Measurements from ENCODE around the gene NPC1.

Gene NPC1

GRCh38 chr18:23550898-23551297 lies 35.4 kb downstream of the NPC1 start:
- DNase-seq: no peak

- DNase-seq: no peak
These were observed 37.6 kb downstream of the NPC1 start for GRCh38 chr18:23548719-23549118.

- DNase-seq: no peak
These were observed 38.0 kb downstream of the NPC1 start for GRCh38 chr18:23548275-23548674.

- no peak for DNase-seq
These were observed 38.5 kb downstream of the NPC1 start for GRCh38 chr18:23547846-23548245.

- DNase-seq: no peak
These were observed 39.0 kb downstream of the NPC1 start for GRCh38 chr18:23547306-23547705.

GRCh38 chr18:23545247-23545789 lies 41.0 kb downstream of the NPC1 start:
- DNase-seq: no peak

- DNase-seq: no peak
These were observed 43.8 kb downstream of the NPC1 start for GRCh38 chr18:23542461-23542860.

GRCh38 chr18:23541349-23542093 lies 44.8 kb downstream of the NPC1 start:
- no peak for DNase-seq

GRCh38 chr18:23540867-23541266 lies 45.4 kb downstream of the NPC1 start:
- DNase-seq: no peak

- no peak for DNase-seq
These were observed 46.3 kb downstream of the NPC1 start for GRCh38 chr18:23539911-23540525.

- DNase-seq: no peak
These were observed 47.0 kb downstream of the NPC1 start for GRCh38 chr18:23539296-23539695.

- no peak for DNase-seq
These were observed 47.4 kb downstream of the NPC1 start for GRCh38 chr18:23538870-23539269.

- no peak for DNase-seq
These were observed 48.3 kb downstream of the NPC1 start for GRCh38 chr18:23538001-23538400.

GRCh38 chr18:23537274-23537673 lies 49.0 kb downstream of the NPC1 start:
- no peak for DNase-seq

- no peak for DNase-seq
These were observed 50.1 kb downstream of the NPC1 start for GRCh38 chr18:23536204-23536603.

GRCh38 chr18:23534276-23534675 lies 52.0 kb downstream of the NPC1 start:
- no peak for DNase-seq

- DNase-seq: peak in 1 of 56 donors; percentile 7
These were observed 53.5 kb downstream of the NPC1 start for GRCh38 chr18:23532848-23533247.

- DNase-seq: no peak
These were observed 54.4 kb downstream of the NPC1 start for GRCh38 chr18:23531912-23532311.

GRCh38 chr18:23530195-23530594 lies 56.1 kb downstream of the NPC1 start:
- DNase-seq: no peak

GRCh38 chr18:23529604-23530003 lies 56.7 kb downstream of the NPC1 start:
- no peak for DNase-seq

GRCh38 chr18:23528580-23529472 lies 57.5 kb downstream of the NPC1 start:
- DNase-seq: peak in 5 of 56 donors; percentile 5 to 20 (median 18)

All from nucleus accumbens (tissue), 56 donors.